GM19023 (cell line): ENCODE measurements around the gene TMEM119.
A peak's percentile ranks its signal among the peaks of the same experiment; 100 is the strongest.
"Not testable (repeated sequence)": the region's sequence is repeated elsewhere in the genome, so short reads cannot be mapped to it uniquely, and the experiment has no call there.

Experiments used
- ATAC-seq: cut with Tn5 transposase; IDR thresholded peaks from one replicate; pipeline ENCODE4 v1.9.1; 2021; ENCODE audit warnings: mild to moderate bottlenecking, moderate library complexity; ENCODE audit not compliant: unreplicated experiment

The TMEM119 gene

GRCh38 chr12:108635201-108635996, 37.5 kb upstream of the TMEM119 start:
- peak; percentile 46 for ATAC-seq

DNA sequence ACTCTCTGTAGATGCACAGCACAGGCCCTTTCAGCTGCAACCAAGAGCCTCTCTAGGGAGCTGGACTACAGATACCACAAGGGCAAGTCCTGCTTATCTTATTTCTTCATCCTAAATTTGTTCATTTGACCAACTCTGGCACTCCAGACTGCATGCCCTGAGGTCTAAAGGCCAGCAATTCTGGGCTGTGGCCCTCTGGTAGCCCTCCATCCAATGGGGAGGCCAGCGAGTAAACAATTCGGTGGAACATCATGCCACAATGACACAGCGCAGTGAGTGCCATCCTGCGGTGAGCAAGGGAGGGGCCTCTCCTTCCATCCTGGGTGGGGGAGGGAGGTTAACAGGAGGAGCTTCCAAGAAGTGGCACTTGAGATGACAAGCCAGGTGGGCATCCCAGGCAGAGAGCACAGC, 36.5 kb upstream of the TMEM119 start:
- no peak for ATAC-seq

DNA sequence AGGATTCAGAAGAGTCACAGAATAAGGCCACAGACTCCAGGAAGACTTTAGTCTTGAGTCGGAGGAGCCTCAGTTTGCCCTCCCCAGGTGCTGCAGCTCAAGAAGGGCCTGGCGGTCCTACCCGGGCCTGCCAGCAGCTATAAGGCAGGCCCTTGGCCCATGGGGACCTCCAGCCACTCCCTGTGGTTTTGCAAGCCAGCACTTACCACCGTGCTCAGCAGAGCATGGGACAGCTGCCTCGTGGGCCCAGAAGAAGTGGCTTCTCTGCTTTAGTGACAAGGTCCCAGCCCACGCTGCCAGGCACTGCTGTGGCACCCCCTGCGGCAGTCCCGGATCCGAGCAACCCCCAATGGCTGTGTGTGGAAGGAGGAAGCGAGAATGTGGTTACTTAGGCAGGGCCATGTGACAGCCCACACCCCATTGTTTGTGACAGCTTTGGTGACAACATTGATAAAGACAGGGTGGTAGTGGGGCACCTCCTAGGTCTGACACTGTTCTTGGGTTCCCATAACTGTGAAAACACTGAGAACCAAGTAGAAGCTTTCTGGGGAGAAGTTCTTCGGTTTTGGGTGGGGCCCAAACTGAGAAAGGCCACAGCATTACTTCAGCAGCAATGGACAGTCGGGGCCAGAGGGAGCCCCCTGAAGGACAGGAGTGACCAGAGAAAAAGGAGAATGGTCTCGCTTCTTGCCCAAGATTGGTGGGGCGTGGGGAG, 35.8 kb upstream of the TMEM119 start, which contains the start of gene SELPLG:
SELPLG (minus strand) TSS at position 361 of the 715 bp plus-strand sequence. CDS start 9,587 bp downstream, outside the sequence.
- peak; percentile 49 for ATAC-seq

- ATAC-seq = no peak
These were observed 35.2 kb upstream of the TMEM119 start for GRCh38 chr12:108633081-108633533.

- not testable (repeated sequence) for ATAC-seq
These were observed 33.4 kb upstream of the TMEM119 start for GRCh38 chr12:108631261-108631660.

- ATAC-seq = no peak
These were observed 32.8 kb upstream of the TMEM119 start for GRCh38 chr12:108630481-108631207.

GRCh38 chr12:108629824-108630476, 32.1 kb upstream of the TMEM119 start:
- ATAC-seq = no peak

DNA sequence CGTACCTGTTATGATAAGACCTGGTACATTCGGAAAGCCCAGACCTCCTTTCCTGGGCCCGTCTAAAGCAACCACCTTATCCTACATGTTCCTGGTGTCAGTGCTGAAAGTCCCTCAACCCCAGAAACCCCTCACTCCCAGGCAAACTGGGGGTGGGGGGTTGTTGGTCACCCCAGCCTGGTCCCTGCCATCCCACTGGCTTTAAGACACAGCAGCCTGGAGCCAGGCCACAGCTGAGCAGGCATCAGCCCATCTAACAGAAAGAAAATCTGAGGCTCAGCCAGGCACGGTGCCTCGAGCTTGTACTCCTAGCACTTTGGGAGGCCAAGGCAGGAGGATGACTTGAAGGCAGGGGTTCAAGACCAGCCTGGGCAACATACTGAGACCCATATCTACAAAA, 31.3 kb upstream of the TMEM119 start:
- no peak for ATAC-seq

DNA sequence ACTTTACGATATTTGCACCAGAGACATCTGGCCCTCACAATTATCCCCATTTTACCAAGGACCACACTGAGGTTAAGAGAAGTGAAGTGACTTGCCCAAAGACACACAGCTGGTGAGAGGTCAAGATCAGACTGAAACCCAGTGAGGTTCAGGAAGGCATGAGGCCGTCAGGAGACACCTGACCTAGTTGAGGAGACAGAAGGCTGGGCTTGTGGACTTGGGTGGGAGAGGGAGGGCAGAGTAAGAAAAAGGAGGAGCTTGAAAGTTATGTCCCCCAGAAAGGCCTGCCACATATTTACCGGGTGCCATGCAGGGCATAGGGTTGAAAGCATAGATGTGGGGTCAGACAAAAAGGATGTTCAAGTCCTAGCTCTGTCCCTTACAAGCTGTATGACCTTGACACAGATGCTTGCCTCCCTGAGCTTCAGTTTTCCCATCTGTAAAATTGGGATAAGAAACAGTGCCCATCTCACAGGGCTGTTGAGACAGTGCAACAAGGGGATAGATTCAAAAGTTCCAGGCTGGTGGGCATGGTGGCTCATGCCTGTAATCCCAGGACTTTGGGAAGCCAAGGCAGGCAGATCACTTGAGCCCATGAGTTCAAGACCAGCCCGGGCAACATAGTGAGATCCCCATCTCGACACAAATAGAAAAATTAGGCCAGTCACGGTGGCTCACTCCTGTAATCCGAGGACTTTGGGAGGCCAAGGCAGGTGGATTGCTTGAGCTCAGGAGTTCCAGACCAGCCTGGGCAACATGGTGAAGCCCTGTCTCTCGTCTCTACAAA, 29.4 kb upstream of the TMEM119 start:
- ATAC-seq = no peak

GRCh38 chr12:108625228-108625627, 27.3 kb upstream of the TMEM119 start:
- ATAC-seq = no peak

DNA sequence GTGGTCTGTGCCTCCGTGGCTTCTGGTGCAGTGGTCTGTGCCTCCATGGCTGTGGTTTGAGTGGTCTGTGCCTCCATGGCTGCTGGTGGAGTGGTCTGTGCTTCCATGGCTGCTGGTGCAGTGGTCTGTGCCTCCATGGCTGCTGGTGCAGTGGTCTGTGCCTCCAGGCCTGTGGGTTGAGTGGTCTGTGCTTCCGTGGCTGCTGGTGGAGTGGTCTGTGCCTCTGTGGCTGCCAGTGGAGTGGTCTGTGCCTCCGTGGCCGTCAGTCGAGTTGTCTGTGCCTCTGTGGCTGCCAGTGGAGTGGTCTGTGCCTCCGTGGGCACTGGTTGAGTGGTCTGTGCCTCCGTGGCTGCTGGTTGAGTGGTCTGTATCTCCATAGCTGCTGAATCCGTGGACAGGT, 25.7 kb upstream of the TMEM119 start:
- ATAC-seq = no peak

DNA sequence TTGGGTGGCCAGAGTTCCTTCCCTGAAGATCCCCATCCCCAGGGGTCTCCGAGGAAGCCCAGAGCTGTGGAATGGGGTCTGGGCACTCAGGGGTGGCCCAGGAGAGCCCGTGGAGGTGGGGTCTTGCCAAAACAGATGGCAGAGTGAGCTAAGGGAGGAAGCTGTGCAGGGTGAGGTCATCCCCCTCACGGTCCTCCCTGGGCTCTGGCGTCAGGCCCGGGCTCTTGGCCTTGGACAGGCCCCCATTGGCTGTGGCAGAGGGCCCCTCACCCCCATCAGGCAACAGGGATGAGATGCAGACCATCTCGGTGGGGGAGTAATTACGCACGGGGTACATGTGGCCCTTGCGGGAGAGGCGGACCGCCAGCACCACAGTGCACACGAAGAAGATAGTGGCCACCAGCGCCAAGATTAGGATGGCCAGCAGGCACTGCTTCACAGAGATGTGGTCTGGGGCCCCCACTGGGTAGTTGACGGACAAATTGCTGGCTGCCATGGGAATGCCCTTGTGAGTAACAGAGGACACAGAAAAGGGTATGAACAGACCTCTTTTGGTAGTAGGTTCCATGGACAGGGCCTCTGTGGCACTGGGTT, 25.1 kb upstream of the TMEM119 start:
- ATAC-seq = no peak

DNA sequence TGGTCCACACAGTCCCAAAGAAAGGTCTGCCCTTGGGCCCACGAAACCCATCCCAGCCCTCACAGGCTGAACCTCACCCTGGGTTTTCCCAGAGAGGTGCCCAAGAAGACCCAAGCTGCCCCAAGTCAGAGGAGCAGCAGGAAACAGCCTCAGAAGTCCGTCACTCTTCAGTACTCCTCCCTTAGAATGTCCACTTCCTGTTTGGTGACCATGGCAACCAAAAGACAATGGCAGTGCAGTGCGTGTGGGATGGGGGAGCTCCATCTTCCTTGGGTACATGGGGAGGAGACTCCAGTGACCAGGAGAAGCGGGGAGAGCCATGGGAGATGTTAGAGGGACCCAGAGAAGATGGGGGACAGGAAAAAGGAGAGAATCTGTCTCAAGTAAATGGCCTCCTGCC, 24.5 kb upstream of the TMEM119 start:
- no peak for ATAC-seq

GRCh38 chr12:108621161-108621560, 23.3 kb upstream of the TMEM119 start:
- no peak for ATAC-seq

DNA sequence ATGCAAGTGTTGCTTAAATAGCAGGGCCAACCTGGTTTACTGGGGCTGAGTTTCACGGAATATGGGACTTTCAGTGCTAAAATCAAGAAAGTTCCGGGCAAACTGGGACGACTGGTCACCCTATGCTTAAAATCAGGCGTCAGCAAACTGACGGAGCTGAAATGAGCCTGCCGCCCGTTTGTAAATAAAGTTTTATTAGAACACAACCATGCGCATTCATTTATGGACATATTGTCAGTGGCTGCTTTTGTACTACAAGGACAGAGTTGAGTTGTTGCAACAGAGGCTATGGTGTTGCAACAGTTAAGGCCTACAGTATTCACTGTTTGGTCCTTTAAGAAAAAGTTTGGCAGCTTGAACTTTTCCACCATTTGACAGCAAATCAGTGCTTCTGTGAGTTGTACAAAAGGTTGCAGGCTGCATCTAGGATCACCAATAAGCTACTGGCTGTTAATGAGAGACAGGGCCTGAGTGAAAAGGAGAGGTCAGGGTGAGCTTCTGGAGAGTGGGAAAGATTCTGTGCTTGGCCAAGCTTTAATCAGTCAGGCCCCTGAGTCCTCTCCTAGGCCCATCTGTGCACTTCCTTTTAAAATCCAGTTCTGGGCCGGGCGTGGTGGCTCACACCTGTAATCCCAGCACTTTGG, 22.5 kb upstream of the TMEM119 start:
- no peak for ATAC-seq

DNA sequence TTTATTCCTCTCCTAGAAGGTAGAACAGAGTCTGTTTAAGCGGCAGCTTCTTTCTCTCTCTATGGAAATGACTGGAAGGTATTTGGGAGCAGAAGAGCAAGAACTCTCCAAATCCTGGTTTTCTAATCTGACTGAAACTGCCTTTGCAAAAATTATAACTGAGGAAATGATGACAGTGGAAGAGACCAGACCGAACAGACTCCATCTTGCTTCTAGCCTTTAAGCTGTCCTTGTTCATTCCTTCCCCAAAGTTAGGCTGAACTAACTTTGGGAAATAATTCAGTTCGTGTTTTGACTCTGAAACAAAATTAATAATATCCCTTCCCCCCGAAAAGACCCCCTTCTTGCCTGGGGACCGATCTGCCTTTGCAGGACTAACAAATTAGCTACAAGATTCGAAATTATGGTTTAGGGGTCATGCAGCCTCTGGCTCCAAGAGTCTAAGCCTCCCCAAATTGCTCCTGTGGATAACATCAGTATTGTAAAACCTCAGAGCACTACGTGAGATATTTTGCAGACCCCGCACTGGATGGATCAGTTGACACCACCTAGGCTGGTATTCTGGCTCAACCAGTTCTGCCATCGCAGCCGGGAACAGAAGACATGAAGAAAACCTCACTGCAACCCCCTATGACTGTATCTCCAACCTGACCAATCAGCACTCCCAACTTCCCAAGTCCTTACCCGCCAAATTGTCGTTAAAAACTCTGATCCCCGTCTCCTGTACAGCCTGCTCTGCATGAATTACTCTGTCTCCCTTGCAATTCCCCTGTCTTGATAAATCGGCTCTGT, 21.7 kb upstream of the TMEM119 start:
- ATAC-seq = no peak

- not testable (repeated sequence) for ATAC-seq
These were observed 21.0 kb upstream of the TMEM119 start for GRCh38 chr12:108618953-108619274.

GRCh38 chr12:108618079-108618952, 20.4 kb upstream of the TMEM119 start:
- no peak for ATAC-seq
